CD4-positive, alpha-beta T cell treated with Interleukin-2 at 100 ng/mL for 4 hours (primary cell): ENCODE data around the gene SORBS1.

ENCODE experiments used
- DNase-seq: peaks from one replicate; pipeline ENCODE4 v3.0.0-alpha.2; 2020; ENCODE audit warnings: low spot score

The SORBS1 gene

GRCh38 chr10:95346715-95347401 lies 214.3 kb downstream of the SORBS1 start:
- no peak for DNase-seq

- no peak for DNase-seq
Observed at GRCh38 chr10:95343573-95343972, 217.6 kb downstream of the SORBS1 start.

GRCh38 chr10:95341716-95342130 lies 219.4 kb downstream of the SORBS1 start:
- DNase-seq: no peak

GRCh38 chr10:95339863-95340262 lies 221.3 kb downstream of the SORBS1 start:
- DNase-seq: no peak

GRCh38 chr10:95337423-95338160 lies 223.6 kb downstream of the SORBS1 start:
- DNase-seq: no peak

- DNase-seq: no peak
Observed at GRCh38 chr10:95336702-95337101, 224.5 kb downstream of the SORBS1 start.

- DNase-seq: no peak
Observed at GRCh38 chr10:95335933-95336699, 225.1 kb downstream of the SORBS1 start.

- no peak for DNase-seq
Observed at GRCh38 chr10:95334805-95335144, 226.4 kb downstream of the SORBS1 start.

GRCh38 chr10:95333997-95334804 lies 227.0 kb downstream of the SORBS1 start:
- no peak for DNase-seq

- no peak for DNase-seq
Observed at GRCh38 chr10:95332666-95333249, 228.4 kb downstream of the SORBS1 start.

GRCh38 chr10:95331596-95332130 lies 229.5 kb downstream of the SORBS1 start:
- DNase-seq: no peak

- no peak for DNase-seq
Observed at GRCh38 chr10:95330966-95331453, 230.2 kb downstream of the SORBS1 start.

GRCh38 chr10:95329296-95329695 lies 231.9 kb downstream of the SORBS1 start:
- DNase-seq: no peak

GRCh38 chr10:95328013-95328412 lies 233.2 kb downstream of the SORBS1 start:
- no peak for DNase-seq

GRCh38 chr10:95327367-95327766 lies 233.8 kb downstream of the SORBS1 start:
- DNase-seq: no peak

- no peak for DNase-seq
Observed at GRCh38 chr10:95326396-95326795, 234.8 kb downstream of the SORBS1 start.

GRCh38 chr10:95325863-95326262 lies 235.3 kb downstream of the SORBS1 start:
- DNase-seq: no peak

- DNase-seq: no peak
Observed at GRCh38 chr10:95324436-95325268, 236.5 kb downstream of the SORBS1 start.

GRCh38 chr10:95321554-95322301 lies 239.4 kb downstream of the SORBS1 start:
- DNase-seq: no peak

GRCh38 chr10:95319239-95319638 lies 241.9 kb downstream of the SORBS1 start:
- no peak for DNase-seq
